ENCODE measurements around the gene CMTM6.

Gene CMTM6

GRCh38 chr3:32493437-32494414, 8.9 kb downstream of the CMTM6 start:
- DNase-seq (ENCODE audit: low read depth), result peak; percentile 81
- no peak overlapping the region for H3K4me3 ChIP-seq (ENCODE audit: low read depth, low read length)
- TF ChIP-seq CTCF (IDR thresholded peaks at IDR 0.05; ENCODE audit: insufficient read depth, low read depth, low read length, missing control alignments), result no peak

GRCh38 chr3:32492684-32493436, 9.8 kb downstream of the CMTM6 start:
- H3K4me3 ChIP-seq (ENCODE audit: low read depth, low read length), result no peak overlapping the region
- TF ChIP-seq CTCF (IDR thresholded peaks at IDR 0.05; ENCODE audit: insufficient read depth, low read depth, low read length, missing control alignments), result no peak
- no peak for DNase-seq (ENCODE audit: low read depth)

GRCh38 chr3:32488474-32489008, 14.1 kb downstream of the CMTM6 start:
- DNase-seq (ENCODE audit: low read depth), result no peak
- H3K4me3 ChIP-seq (ENCODE audit: low read depth, low read length), result no peak overlapping the region
- TF ChIP-seq CTCF (IDR thresholded peaks at IDR 0.05; ENCODE audit: insufficient read depth, low read depth, low read length, missing control alignments), result no peak

- no peak for DNase-seq (ENCODE audit: low read depth)
- no peak for TF ChIP-seq CTCF (IDR thresholded peaks at IDR 0.05; ENCODE audit: insufficient read depth, low read depth, low read length, missing control alignments)
- no peak overlapping the region for H3K4me3 ChIP-seq (ENCODE audit: low read depth, low read length)
Observed at GRCh38 chr3:32487781-32488473, 14.7 kb downstream of the CMTM6 start.

- H3K4me3 ChIP-seq (ENCODE audit: low read depth, low read length), result no peak overlapping the region
- no peak for DNase-seq (ENCODE audit: low read depth)
- TF ChIP-seq CTCF (IDR thresholded peaks at IDR 0.05; ENCODE audit: insufficient read depth, low read depth, low read length, missing control alignments), result no peak
Observed at GRCh38 chr3:32484436-32484835, 18.2 kb downstream of the CMTM6 start.

GRCh38 chr3:32483772-32484171, 18.9 kb downstream of the CMTM6 start:
- no peak overlapping the region for H3K4me3 ChIP-seq (ENCODE audit: low read depth, low read length)
- DNase-seq (ENCODE audit: low read depth), result no peak
- TF ChIP-seq CTCF (IDR thresholded peaks at IDR 0.05; ENCODE audit: insufficient read depth, low read depth, low read length, missing control alignments), result no peak

All from GM12865 (cell line).